HuH-7.5 (cell line): Measurements from ENCODE around the gene PCDH12.

Source experiments
- DNase-seq: peaks from one replicate; pipeline ENCODE4 v3.0.0; 2011; ENCODE audit warnings: low spot score

PCDH12 gene

DNA sequence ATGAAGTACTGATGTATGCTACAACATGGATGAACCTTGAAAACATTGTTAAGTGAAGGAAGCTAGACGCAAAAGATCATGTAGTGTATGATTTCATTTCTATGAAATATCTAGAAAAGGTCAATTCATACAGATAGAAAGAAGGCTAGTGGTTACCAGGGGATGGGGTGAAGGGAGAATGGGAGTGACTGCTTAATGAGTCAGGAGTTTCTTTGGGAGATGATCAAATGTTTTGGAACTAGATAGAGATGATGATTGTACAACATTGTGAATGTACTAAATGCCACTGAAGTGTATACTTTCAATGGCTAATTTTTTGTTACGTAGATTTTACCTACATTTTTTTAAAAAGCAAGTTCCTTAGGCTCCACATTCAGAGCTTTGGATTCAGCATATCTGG is 49.2 kb downstream of the PCDH12 start:
- no peak for DNase-seq

DNA sequence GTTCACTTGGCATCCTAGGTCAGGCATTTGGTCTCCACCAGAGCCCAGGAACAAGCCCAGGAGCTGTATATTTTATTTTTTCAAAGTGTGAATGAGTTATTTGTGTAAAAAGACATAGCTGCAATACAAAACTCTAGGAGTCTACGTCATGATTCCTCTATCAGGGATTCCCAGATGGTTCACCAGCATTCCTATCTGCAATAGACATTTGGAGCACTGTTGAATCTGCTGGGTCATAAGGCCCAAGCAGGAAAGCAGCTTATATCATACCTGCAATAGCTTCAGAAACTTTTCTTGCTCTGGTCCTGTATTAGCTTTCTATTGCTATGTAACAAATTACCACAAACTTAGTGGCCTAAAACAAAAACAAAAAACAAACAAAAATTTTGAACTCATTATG is 51.0 kb downstream of the PCDH12 start:
- DNase-seq = no peak

DNA sequence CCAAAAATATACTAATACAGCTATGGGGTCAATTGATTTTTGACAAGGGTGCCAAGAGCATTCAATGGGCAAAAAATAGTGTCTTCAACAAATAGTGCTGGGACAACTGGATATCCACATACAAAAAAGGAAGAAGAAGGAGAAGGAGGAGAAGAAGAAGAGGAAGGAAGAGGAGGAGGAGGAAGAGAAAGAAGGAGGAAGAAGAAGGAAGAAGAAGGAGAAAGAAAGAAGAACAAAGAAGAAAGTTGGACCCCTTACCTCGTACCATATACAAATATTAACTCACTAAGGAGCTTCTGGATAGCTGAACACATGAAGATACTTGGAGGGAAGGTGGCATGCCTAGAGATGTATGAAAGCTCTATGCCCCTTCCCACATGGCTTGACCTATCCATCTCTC is 51.5 kb downstream of the PCDH12 start:
- DNase-seq = no peak

DNA sequence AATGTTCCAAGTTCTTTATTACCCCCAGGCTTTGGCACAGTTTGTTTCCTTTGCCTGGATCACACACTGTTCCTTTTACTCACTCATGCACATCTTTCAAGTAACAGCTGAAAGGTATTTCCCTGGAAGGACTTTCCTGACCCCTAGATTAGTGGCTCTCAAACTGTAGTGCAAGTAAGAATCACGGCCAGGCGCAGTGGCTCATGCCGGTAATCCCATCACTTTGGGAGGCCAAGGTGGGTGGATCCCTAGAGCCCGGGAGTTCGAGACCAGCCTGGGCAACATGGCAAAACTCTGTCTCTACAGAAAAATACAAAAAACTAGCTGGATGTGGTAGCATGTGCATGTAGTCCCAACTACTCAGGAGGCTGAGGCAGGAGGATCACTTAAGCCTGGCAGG is 53.5 kb downstream of the PCDH12 start:
- no peak for DNase-seq

DNA sequence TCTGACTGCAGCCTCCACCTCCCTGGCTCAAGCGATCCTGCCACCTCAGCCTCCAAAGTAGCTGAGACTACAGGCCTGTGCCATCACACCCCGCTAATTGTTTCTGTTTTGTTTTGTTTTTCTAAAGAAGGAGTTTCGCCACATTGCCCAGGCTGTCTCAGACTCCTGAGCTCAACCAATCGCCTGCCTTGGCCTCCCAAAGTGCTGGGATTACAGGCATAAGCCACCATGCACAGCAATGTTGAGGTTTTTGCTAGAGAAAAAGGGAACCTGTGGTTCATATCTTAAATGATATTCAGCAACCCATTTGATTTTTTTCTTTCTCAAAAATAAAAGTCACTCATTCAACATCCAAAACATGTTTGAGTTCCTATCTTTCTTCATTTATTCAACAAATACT is 54.7 kb downstream of the PCDH12 start:
- no peak for DNase-seq

DNA sequence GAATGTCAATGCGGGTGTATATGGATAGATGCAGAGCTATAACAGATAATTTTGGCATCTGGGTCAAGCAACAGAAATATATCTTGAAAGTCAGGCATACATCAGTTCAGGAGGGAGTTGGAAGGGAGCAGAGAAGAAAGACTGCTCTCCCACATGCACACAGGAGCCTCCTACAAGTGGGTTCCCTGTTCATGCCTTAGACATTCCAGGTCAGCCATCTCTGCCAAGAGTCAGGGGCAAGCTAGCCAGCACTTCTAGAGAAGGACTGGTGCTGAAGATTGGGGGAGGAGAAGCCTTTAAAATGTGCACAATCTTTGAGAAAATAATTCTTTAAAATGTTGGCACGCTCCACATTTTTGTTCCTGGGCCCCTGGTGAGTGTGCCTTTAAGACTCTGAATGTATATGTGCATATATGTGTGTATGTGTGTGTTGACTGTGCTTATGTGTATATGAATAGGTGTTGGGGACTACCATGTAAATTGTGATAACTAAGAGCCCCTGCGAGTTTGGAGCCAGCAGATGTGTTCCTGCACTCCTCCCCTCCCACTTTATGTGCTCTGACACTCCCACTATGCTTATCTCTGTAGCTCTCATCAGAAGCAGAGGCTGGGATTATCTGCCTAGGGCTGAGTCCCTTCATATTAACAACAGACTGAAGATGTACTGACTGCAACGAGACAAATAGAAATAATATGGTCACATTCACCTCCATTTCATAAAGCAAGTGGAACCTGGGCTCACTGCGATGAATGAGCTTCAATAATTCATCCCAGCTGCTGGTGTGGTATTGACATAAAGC is 55.8 kb downstream of the PCDH12 start:
- DNase-seq = no peak

DNA sequence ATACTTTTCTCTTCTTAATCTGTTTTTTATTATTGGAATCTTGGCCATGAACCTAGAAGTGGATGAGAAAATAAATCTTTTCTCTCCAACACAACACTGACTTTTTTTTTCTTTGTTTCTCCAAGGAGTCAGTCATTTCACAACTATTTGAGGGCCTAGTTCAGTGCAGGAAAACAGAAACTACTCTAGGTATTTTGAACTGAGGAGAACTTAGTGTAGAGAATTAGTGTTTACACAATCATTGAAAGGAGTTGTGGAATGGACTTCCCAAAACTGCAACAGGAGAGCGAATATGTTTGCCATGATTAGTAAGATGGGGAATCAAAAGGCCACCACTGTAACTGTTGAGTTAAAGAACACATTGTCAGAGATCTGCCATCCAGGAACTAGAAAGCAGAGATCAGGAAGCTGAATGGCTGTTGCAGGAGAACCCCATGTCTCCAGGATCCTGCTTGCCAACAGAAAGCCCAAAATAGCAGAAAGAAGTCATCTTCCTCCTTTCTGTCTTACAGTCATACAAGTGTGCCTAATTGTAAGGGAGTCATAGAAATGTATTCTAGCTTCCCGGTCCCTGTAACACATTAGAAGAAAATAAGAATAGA is 59.5 kb downstream of the PCDH12 start:
- no peak for DNase-seq

DNA sequence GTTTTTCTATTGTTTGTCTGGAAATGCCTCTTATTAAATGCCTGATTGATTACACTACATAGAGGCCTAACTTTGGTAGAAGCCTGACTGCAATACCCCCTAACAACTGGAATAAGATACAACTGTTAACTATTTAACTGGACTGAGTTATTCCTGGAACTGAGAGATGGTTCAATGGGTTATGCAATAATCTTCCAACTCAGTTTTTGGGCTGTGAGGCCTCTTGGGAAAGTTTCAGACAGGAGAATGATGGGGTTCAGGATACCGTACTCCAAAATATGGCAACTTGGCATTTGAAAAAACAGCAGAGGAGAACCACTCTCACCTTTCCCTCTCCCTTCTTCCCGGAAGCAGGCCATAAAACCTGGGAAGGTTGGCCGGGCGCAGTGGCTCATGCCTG is 60.6 kb downstream of the PCDH12 start:
- no peak for DNase-seq
